Pancreas (tissue), 10 donors: Measurements from ENCODE around the gene PARD6A. TPM values are rescaled to one million over a fixed set of nuclear protein-coding genes. Genes with fewer than 3 reads are reported as not detected.

ENCODE experiments used
- ATAC-seq, 4 donors: fragments of 200-7000 bp; cut with Tn5 transposase; one replicate each; pipeline versions ENCODE4 v1.8.0 to v1.9.1; 2020; ENCODE audit warnings: mild to moderate bottlenecking in 4 of 4, moderate library complexity in 4 of 4
- DNase-seq, 6 donors: peaks; one replicate each; pipeline ENCODE4 v3.0.0-alpha.2; 2020
- FAIRE-seq: peaks from 2 replicates; lab custom pipeline; 2012; peaks lifted over from hg19 to GRCh38; lab: Jason Lieb, UNC
- H3K27ac ChIP-seq, 4 donors: fragments of 200-600 bp; sonication (generic); 1 replicate in 3 of 4; 2 replicates in 1 of 4; pipeline versions ENCODE4 v1.5.0 to v1.8.0; 2020
- H3K27me3 ChIP-seq, 4 donors: fragments of 200-600 bp; one replicate each; pipeline ENCODE4 v1.8.0; 2021
- H3K36me3 ChIP-seq, 3 donors: fragments of 200-600 bp; sonication (generic) in 1 of 3; one replicate each; pipeline versions ENCODE4 v1.5.0 to v1.8.0; 2020 to 2021
- H3K4me1 ChIP-seq, 3 donors: fragments of 200-600 bp; one replicate each; pipeline ENCODE4 v1.8.0; 2021
- H3K4me3 ChIP-seq, 4 donors: fragments of 200-600 bp; sonication (generic) in 2 of 4; one replicate each; pipeline versions ENCODE4 v1.5.0 to v1.8.0; 2020 to 2021
- H3K9me3 ChIP-seq, 4 donors: fragments of 200-600 bp; one replicate each; pipeline ENCODE4 v1.8.0; 2021
- CTCF ChIP-seq, 4 donors: fragments of 200-600 bp; sonication (generic) in 3 of 4; IDR thresholded peaks; one replicate each; pipeline versions ENCODE4 v1.5.0 to v1.8.0; 2021; ENCODE audit warnings: antibody characterized with exemption in 4 of 4
- WGBS, 2 donors: extraction: QIAGEN DNeasy Blood & Tissue Kit; methylation state at CpG; one replicate each; pipeline ENCODE4 v1.1.7; 2013; 5-methylcytosine and 5-hydroxymethylcytosine counted together
- intact Hi-C, 3 donors: fragments of 100-400 bp; cut with DNase I; formaldehyde crosslinking; loops; one replicate each; pipeline versions ENCODE4 v1.11.1 to v1.14.2; 2022
- polyA plus RNA-seq, 2 donors: library from polyadenylated mRNA; stranded (reverse); fragments of 200-250 nt; gene quantifications; one replicate each; pipeline ENCODE4 v1.2.3, GENCODE V29; 2013
- total RNA-seq, 6 donors: library from RNA; stranded (reverse); fragmentation: NEBNext Ultra II Directional in 4 of 6; extraction: Animal tissue kit (Norgen Biotek cat#: 25700) in 4 of 6; gene quantifications; one replicate each; pipeline versions ENCODE4 v1.2.1 to v1.2.4, GENCODE V29; 2021 to 2023
- donor health status: healthy with polysubstance abuse.
- donor health status: DM: no; HTN: no; CAD: no; lungs with moderate emphysema.
- donor health status: DM: no; HTN: no; CAD: no.
- donor health status: control.
- donor health status: control.
- donor health status: Bipolar disorder and iron deficiency.
- donor health status: DM: yes; HTN: yes; CAD: no.
- donor health status: DM: no; HTN: no; CAD: no.
- donor health status: DM: no; HTN: no; CAD: no.
- donor health status: DM: yes; HTN: yes; CAD: no.

Gene PARD6A
- total and polyA plus RNA-seq, 8 donors, result 8.6 to 18.2 (median 14.9) TPM

- WGBS, 2 donors, result 73% methylated on average over 4 of the region's 4 CpGs
- no peak for TF ChIP-seq CTCF (IDR thresholded peaks at IDR 0.05)
- Histone ChIP-seq H3K27ac (no peak overlapping the region), H3K4me3 (no peak overlapping the region), H3K4me1 (peaks cover 6 to 8% (median 7%) of the 10 kb centered on the region in 3 donors), H3K36me3 (no peaks in the 10 kb centered on the region), H3K9me3 (no peaks in the 10 kb centered on the region), H3K27me3 (no peaks in the 10 kb centered on the region)
- no peak for FAIRE-seq
- no peak for DNase-seq
- intact Hi-C loops, result no loop called here
- no peak for ATAC-seq
Measured at GRCh38 chr16:67655363-67655762, 5.4 kb upstream of the PARD6A start.

GRCh38 chr16:67656344-67657016 lies 4.3 kb upstream of the PARD6A start:
- no peaks in the 10 kb centered on the region for H3K36me3 ChIP-seq
- intact Hi-C loops, result no loop called here
- no peaks in the 10 kb centered on the region for H3K27me3 ChIP-seq
- no peak overlapping the region for H3K27ac ChIP-seq
- TF ChIP-seq CTCF (IDR thresholded peaks at IDR 0.05), result no peak
- WGBS, 2 donors, result 82 to 86% methylated on average over 9 of the region's 9 CpGs
- H3K4me1 ChIP-seq, result peaks cover 7 to 8% (median 8%) of the 10 kb centered on the region in 3 donors
- H3K9me3 ChIP-seq, result no peaks in the 10 kb centered on the region
- no peak for ATAC-seq
- no peak overlapping the region for H3K4me3 ChIP-seq
- no peak for DNase-seq
- no peak for FAIRE-seq

- Histone ChIP-seq H3K36me3 (no peaks in the 10 kb centered on the region), H3K4me3 (no peak overlapping the region), H3K9me3 (no peaks in the 10 kb centered on the region), H3K4me1 (peaks cover 11 to 14% (median 13%) of the 10 kb centered on the region in 3 donors), H3K27ac (no peak overlapping the region), H3K27me3 (no peaks in the 10 kb centered on the region)
- ATAC-seq (no peak), DNase-seq (no peak), FAIRE-seq (no peak)
- TF ChIP-seq CTCF (IDR thresholded peaks at IDR 0.05), result no peak
- 95 to 97% methylated on average over 12 to 16 of the region's 16 CpGs for WGBS, 2 donors
- intact Hi-C loops, result no loop called here
Measured at GRCh38 chr16:67657017-67657608, 3.6 kb upstream of the PARD6A start.

GRCh38 chr16:67657751-67658518 lies 2.8 kb upstream of the PARD6A start:
- FAIRE-seq (no peak), DNase-seq (peak in 2 of 6 donors; percentile 18 to 74), ATAC-seq (no peak)
- Histone ChIP-seq H3K27ac (no peak overlapping the region), H3K36me3 (no peaks in the 10 kb centered on the region), H3K27me3 (no peaks in the 10 kb centered on the region), H3K4me3 (no peak overlapping the region), H3K9me3 (no peaks in the 10 kb centered on the region), H3K4me1 (peaks cover 19 to 22% (median 21%) of the 10 kb centered on the region in 3 donors)
- WGBS, 2 donors, result 88 to 94% methylated on average over 18 of the region's 18 CpGs
- no peak for TF ChIP-seq CTCF (IDR thresholded peaks at IDR 0.05)
- intact Hi-C loops, result no loop called here
